ENCODE data around the gene ATRX. TPM values are rescaled to one million over a fixed set of nuclear protein-coding genes. Genes with fewer than 3 reads are reported as not detected.
"Not testable (repeated sequence)": the region's sequence is repeated elsewhere in the genome, so short reads cannot be mapped to it uniquely, and the experiment has no call there.

Gene ATRX, protein sequence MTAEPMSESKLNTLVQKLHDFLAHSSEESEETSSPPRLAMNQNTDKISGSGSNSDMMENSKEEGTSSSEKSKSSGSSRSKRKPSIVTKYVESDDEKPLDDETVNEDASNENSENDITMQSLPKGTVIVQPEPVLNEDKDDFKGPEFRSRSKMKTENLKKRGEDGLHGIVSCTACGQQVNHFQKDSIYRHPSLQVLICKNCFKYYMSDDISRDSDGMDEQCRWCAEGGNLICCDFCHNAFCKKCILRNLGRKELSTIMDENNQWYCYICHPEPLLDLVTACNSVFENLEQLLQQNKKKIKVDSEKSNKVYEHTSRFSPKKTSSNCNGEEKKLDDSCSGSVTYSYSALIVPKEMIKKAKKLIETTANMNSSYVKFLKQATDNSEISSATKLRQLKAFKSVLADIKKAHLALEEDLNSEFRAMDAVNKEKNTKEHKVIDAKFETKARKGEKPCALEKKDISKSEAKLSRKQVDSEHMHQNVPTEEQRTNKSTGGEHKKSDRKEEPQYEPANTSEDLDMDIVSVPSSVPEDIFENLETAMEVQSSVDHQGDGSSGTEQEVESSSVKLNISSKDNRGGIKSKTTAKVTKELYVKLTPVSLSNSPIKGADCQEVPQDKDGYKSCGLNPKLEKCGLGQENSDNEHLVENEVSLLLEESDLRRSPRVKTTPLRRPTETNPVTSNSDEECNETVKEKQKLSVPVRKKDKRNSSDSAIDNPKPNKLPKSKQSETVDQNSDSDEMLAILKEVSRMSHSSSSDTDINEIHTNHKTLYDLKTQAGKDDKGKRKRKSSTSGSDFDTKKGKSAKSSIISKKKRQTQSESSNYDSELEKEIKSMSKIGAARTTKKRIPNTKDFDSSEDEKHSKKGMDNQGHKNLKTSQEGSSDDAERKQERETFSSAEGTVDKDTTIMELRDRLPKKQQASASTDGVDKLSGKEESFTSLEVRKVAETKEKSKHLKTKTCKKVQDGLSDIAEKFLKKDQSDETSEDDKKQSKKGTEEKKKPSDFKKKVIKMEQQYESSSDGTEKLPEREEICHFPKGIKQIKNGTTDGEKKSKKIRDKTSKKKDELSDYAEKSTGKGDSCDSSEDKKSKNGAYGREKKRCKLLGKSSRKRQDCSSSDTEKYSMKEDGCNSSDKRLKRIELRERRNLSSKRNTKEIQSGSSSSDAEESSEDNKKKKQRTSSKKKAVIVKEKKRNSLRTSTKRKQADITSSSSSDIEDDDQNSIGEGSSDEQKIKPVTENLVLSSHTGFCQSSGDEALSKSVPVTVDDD (N-terminal part only)
- 37.6 and 41.2 TPM in 2 replicates for total RNA-seq

- Histone ChIP-seq H3K36me3 (ENCODE audit: control insufficient read depth, insufficient read depth, low read length) (no peaks in the 10 kb centered on the region), H3K4me3 (ENCODE audit: low read depth, low read length) (peak within 1 kb of the TSS; percentile 72), H3K27me3 (ENCODE audit: control insufficient read depth, insufficient read depth, low read length) (no peaks in the 10 kb centered on the region)
- TF ChIP-seq CTCF (IDR thresholded peaks at IDR 0.05; ENCODE audit: insufficient read depth, low read length, severe bottlenecking): no peak
- DNase-seq (ENCODE audit: low read depth): peak; percentile 68
- FAIRE-seq: no peak
Measured at GRCh38 chrX:77785486-77786364, at the start of gene ATRX. Gene ATRX, minus strand, starts transcription at chrX:77786216. Its CDS starts 215 bp downstream, at chrX:77786001.

DNA sequence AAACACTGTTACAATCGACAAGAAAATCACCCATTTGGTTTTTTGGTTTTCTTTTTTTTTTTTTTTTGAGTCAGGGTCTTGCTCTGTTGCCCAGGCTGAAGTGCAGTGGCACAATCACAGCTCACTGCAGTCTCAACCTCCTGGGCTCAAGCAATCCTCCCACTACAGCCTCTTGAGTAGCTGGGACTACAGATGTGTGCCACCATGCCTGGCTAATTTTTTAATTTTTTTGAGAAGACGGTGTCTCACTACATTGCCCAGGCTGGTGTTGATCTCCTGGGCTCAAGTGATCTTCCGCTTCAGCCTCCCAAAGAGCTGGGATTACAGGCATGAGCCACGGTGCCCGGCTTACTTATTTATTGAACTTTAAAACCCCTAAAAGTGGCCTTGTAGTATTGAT lies 45.5 kb upstream of the ATRX start:
- H3K4me3 ChIP-seq (ENCODE audit: low read depth, low read length); H3K36me3 ChIP-seq (ENCODE audit: control insufficient read depth, insufficient read depth, low read length); H3K27me3 ChIP-seq (ENCODE audit: control insufficient read depth, insufficient read depth, low read length); FAIRE-seq; DNase-seq (ENCODE audit: low read depth): not testable (repeated sequence)

DNA sequence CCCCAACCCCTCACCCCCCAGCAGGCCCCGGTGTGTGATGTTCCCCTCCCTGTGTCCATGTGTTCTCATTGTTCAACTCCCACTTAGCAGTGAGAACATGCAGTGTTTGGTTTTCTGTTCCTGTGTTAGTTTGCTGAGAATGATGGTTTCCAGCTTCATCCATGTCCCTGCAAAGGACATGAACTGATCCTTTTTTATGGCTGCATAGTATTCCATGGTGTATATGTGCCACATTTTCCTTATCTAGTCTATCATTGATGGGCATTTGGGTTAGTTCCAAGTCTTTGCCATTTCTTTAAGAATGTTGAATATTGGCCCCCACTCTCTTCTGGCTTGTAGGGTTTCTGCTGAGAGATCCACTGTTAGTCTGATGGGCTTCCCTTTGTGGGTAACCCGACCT lies 36.0 kb upstream of the ATRX start:
- H3K36me3 ChIP-seq (ENCODE audit: control insufficient read depth, insufficient read depth, low read length); DNase-seq (ENCODE audit: low read depth); H3K27me3 ChIP-seq (ENCODE audit: control insufficient read depth, insufficient read depth, low read length); H3K4me3 ChIP-seq (ENCODE audit: low read depth, low read length); FAIRE-seq: not testable (repeated sequence)

GRCh38 chrX:77820091-77820727 lies 34.2 kb upstream of the ATRX start:
- no peak for TF ChIP-seq CTCF (IDR thresholded peaks at IDR 0.05; ENCODE audit: insufficient read depth, low read length, severe bottlenecking)
- DNase-seq (ENCODE audit: low read depth) (no peak), FAIRE-seq (no peak)
- no peak overlapping the region for H3K4me3 ChIP-seq (ENCODE audit: low read depth, low read length)
- H3K27me3 ChIP-seq (ENCODE audit: control insufficient read depth, insufficient read depth, low read length): no peaks in the 10 kb centered on the region
- peaks cover 2% of the 10 kb centered on the region for H3K36me3 ChIP-seq (ENCODE audit: control insufficient read depth, insufficient read depth, low read length)

DNA sequence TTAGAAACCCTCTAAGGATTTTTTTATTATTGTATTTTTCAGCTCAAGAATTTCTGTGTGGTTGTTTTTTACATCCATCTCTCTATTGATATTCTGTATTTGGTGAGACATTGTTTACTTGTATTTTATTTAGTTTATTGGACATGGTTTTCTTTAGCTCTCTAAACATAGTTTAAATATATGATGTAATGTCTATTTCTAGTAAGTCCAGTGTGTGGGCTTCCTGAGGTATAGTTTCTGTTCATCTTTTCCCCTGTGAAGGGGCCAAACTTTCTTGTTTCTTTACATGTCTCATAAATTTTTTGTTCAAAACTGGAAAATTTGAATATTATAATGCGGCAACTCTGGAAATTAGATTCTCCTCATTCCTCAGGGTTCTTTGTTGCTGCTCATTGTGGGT lies 28.2 kb upstream of the ATRX start:
- no peak for TF ChIP-seq CTCF (IDR thresholded peaks at IDR 0.05; ENCODE audit: insufficient read depth, low read length, severe bottlenecking)
- H3K27me3 ChIP-seq (ENCODE audit: control insufficient read depth, insufficient read depth, low read length): no peaks in the 10 kb centered on the region
- H3K36me3 ChIP-seq (ENCODE audit: control insufficient read depth, insufficient read depth, low read length): no peaks in the 10 kb centered on the region
- no peak for DNase-seq (ENCODE audit: low read depth)
- FAIRE-seq: no peak
- H3K4me3 ChIP-seq (ENCODE audit: low read depth, low read length): no peak overlapping the region

DNA sequence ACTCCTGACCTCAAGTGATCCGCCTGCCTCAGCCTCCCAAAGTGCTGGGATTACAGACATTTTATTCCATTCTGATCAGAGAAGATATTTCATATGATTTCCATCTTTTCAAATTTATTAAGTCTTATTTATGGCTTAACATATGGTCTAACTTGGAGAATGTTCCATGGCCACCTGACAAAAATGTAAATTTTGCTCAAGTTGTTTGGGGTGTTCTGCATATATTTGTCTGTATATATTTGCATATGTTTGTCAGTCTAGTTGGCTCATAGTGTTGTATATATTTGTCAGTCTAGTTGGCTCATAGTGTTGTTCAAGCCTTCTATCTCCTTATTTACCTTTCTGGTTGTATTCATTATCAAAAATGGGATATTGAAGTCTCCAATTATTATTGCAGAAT lies 16.2 kb upstream of the ATRX start:
- no peaks in the 10 kb centered on the region for H3K27me3 ChIP-seq (ENCODE audit: control insufficient read depth, insufficient read depth, low read length)
- H3K4me3 ChIP-seq (ENCODE audit: low read depth, low read length): no peak overlapping the region
- FAIRE-seq: no peak
- no peaks in the 10 kb centered on the region for H3K36me3 ChIP-seq (ENCODE audit: control insufficient read depth, insufficient read depth, low read length)
- no peak for DNase-seq (ENCODE audit: low read depth)
- no peak for TF ChIP-seq CTCF (IDR thresholded peaks at IDR 0.05; ENCODE audit: insufficient read depth, low read length, severe bottlenecking)
